GM12801 (cell line): ENCODE results near the gene IZUMO4.

Source experiments
- TF ChIP-seq, protein P1 (sequence below): IDR thresholded peaks from one replicate; pipeline ENCODE4 v1.5.1; 2011; ENCODE audit warnings: control low read depth; ENCODE audit not compliant: insufficient read length; ENCODE audit errors: extremely low read depth

IZUMO4 gene

DNA sequence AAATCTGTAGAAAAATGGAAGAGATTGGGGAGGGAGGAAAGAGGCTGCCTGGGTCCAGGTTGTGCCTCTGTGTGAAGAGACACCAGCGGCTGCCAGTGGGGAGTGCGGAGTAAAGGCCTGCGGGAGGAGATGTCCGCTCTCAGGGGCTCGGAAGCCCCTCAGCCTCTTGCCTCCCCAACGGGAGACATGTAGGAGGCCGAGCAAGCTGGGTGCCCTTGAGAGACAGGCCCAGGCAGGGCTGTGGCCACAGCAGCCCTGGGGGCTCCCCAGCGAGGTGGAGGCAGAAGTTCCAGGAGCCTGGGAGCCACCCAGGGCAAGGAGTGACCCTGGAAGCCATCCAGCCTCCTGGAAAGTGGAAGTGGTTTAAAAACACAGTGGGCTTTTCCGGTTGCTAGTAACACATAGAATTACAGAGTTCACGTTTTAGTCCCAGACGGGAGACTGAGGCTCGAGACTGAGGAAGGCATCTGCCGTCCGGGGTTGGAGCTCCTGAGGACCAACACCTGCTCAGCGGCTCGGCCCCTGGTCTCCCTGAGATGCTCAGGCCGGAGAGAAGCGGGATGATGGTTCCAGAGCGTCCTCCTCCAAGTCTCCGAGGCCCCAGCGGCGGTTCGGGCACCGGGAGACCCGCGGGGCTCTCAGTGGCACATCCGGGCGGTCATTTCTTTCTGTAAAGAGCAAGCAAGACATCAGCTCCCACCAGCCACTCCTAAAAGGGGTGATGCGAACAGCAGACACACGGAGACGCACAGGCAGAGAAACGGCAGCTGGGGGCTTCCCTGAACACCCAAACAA lies 23.8 kb upstream of the IZUMO4 start:
- TF ChIP-seq, protein P1, sequence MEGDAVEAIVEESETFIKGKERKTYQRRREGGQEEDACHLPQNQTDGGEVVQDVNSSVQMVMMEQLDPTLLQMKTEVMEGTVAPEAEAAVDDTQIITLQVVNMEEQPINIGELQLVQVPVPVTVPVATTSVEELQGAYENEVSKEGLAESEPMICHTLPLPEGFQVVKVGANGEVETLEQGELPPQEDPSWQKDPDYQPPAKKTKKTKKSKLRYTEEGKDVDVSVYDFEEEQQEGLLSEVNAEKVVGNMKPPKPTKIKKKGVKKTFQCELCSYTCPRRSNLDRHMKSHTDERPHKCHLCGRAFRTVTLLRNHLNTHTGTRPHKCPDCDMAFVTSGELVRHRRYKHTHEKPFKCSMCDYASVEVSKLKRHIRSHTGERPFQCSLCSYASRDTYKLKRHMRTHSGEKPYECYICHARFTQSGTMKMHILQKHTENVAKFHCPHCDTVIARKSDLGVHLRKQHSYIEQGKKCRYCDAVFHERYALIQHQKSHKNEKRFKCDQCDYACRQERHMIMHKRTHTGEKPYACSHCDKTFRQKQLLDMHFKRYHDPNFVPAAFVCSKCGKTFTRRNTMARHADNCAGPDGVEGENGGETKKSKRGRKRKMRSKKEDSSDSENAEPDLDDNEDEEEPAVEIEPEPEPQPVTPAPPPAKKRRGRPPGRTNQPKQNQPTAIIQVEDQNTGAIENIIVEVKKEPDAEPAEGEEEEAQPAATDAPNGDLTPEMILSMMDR, result no peak

DNA sequence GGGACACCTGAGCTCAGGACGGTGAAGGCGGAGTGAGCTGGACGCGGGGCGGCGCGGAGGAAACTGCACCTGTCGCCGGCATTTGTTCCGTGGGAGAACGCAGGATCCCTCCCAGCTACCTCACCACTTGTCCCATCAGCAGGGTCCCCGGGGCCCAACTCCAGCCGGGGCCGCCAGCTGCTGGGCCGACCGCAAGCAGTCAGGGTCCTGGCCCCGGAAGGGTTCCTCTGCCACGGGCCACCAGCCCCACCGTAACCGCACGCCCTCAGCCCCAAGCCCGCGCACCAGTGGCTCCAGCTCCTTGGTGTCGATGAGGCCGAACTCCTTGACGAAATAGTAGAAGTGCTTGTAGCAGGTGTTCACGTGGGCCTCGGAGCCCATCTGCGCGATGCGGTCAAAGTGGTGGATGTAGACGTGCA lies 20.2 kb upstream of the IZUMO4 start:
- TF ChIP-seq, protein P1, result no peak

DNA sequence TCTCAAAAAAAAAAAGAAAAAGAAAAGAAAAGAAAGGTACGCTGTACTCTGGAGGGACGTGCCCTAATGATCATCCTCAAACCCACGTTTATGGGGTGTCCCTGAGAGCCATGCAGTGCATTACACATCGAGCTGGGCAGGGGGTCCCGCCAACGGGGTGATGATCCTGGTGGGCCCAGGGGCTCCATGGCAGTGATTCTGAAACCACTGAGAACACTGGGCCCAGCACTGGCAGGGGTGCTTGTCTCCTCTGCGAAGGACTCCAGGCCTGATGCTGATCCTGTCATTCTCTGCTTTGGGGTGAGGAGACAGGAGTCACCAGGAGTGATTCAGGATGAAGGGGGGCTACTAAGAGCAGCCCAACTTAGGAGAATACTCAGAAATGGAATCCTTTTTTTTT lies 19.3 kb upstream of the IZUMO4 start:
- TF ChIP-seq, protein P1, result no peak

DNA sequence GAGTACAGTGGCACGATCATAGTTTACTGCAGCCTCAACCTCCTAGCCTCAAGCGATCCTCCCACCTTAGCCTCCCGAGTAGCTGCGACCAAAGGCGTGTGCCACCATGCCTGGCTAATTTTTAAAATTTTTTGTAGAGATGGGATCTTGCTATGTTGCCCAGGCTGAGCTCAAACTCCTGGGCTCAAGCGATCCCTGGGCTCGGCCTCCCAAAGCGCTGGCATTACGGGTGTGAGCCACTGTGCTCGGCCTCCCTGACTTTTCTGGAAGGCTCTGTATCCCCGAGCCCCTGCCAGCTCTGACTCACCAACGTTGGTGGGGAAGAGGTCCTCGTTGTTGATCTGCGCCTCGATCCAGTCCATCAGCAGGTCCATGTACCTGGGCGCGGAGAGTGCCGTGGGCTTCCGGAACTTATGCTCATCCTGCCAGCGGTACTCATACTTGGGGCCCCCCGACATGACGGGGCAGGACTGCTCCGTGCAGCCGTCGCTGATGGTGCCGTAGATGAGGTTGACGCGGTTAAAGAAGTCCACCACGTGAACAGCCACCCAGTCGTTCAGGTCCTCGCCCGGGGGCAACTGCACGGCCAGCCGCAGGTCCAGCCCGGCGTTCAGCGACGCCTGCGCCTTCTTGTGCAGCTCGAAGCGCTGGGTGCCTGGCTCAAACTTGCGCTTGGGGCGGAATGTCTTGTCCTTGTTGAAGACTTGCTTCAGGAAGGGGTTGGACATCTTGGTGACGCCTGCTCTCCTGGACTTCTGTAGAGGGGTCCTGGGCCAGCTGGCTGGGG lies 18.7 kb upstream of the IZUMO4 start:
- TF ChIP-seq, protein P1, result no peak

DNA sequence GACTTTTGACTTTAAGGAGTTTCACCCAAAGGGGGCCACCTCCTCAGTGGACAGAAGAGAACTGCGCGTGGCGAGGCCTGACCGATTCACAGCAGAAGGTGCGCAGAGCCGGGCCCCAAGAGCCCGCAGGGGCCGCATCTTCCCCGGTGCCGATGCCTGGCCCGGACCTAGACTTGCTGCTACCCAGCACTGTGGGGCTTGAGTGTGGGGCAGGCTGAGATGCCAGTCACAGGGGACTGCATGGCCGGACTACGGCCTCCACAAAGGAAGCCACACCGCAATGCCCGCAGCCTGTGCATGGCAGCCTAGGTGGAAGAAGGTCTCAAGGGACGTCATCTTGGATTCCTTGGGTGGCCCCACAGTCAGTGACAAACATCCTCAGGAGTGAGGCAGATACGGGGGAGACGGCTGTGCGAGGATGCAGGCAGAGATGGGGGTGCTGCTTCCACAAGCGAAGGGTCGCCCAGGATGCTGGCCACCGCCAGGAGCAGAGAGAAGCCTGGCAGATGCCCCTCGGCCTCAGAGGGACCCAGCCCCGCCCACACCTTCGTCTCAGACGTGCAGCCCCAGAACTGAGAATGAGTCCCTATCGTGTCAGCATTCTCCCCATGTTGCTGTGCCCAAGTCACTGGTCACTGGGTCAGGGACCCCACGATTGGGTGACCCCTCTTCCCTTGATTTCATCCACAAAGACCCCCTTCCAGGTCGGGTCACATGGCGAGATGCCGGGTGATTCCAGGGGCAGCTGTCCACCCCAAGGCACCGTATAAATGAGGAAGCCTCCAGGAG lies 17.4 kb upstream of the IZUMO4 start:
- TF ChIP-seq, protein P1, result no peak

DNA sequence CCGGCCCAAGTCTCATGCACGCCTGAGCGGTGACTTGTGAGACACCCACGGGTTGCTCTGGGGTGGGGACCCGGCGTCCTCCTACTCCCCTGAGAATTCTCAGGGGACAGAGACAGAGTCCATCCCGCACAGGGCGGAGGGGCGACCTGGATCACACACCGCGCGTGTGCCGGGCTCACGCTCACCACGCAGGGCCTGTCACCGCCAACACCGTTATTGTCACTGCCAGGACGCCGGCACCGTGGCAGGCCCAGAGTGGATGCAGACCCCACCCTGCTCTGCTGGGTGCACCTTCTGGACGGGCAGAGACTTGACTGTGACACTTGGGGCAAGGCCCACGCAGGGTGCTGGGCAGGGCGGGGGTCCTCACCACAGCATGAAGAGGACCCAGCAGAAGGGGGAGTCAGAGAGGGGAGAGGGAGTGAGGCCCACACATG lies 16.8 kb upstream of the IZUMO4 start:
- TF ChIP-seq, protein P1, result no peak
